Stimulated activated CD4-positive, alpha-beta T cell treated with anti-CD3 and anti-CD28 coated beads, Interleukin-2, amount 100 ng/mL, for 24 hours (primary cell): ENCODE results near the gene TBC1D8.

Experiments used
- DNase-seq, 2 donors: peaks; one replicate each; pipeline ENCODE4 v3.0.0-alpha.2; 2020

Gene TBC1D8

GRCh38 chr2:101161658-101162057 lies 10.5 kb upstream of the TBC1D8 start:
- no peak for DNase-seq

GRCh38 chr2:101160454-101160853 lies 9.3 kb upstream of the TBC1D8 start:
- no peak for DNase-seq

GRCh38 chr2:101159526-101159925 lies 8.3 kb upstream of the TBC1D8 start:
- DNase-seq = no peak

GRCh38 chr2:101157272-101157671 lies 6.1 kb upstream of the TBC1D8 start:
- no peak for DNase-seq

GRCh38 chr2:101153787-101154186 lies 2.6 kb upstream of the TBC1D8 start:
- DNase-seq = no peak

- DNase-seq = no peak
Observed at GRCh38 chr2:101153077-101153707, 2.0 kb upstream of the TBC1D8 start.

- DNase-seq = no peak
Observed at GRCh38 chr2:101152272-101153076, 1.3 kb upstream of the TBC1D8 start.

GRCh38 chr2:101151859-101152271 lies 683 bp upstream of the TBC1D8 start:
- DNase-seq = no peak

- DNase-seq = peak; percentile 21 to 23
Observed at GRCh38 chr2:101150306-101151145, 656 bp downstream of the TBC1D8 start.

GRCh38 chr2:101149241-101150192 lies 1.7 kb downstream of the TBC1D8 start:
- no peak for DNase-seq

GRCh38 chr2:101148777-101149176 lies 2.4 kb downstream of the TBC1D8 start:
- no peak for DNase-seq

GRCh38 chr2:101147971-101148370 lies 3.2 kb downstream of the TBC1D8 start:
- DNase-seq = no peak

- DNase-seq = no peak
Observed at GRCh38 chr2:101147062-101147461, 4.1 kb downstream of the TBC1D8 start.

GRCh38 chr2:101146535-101146934 lies 4.6 kb downstream of the TBC1D8 start:
- DNase-seq = no peak

GRCh38 chr2:101145406-101145805 lies 5.8 kb downstream of the TBC1D8 start:
- DNase-seq = no peak

- no peak for DNase-seq
Observed at GRCh38 chr2:101142163-101142562, 9.0 kb downstream of the TBC1D8 start.

GRCh38 chr2:101140978-101141655 lies 10.1 kb downstream of the TBC1D8 start:
- DNase-seq = no peak

- no peak for DNase-seq
Observed at GRCh38 chr2:101140237-101140636, 10.9 kb downstream of the TBC1D8 start.

- DNase-seq = no peak
Observed at GRCh38 chr2:101139495-101139894, 11.7 kb downstream of the TBC1D8 start.

- DNase-seq = no peak
Observed at GRCh38 chr2:101135412-101136296, 15.5 kb downstream of the TBC1D8 start.
